Neuronal stem cell (in vitro differentiated cells): ENCODE results near the gene ARMC7.
"Not testable (repeated sequence)": the region's sequence is repeated elsewhere in the genome, so short reads cannot be mapped to it uniquely, and the experiment has no call there.

Source experiments
- DNase-seq: peaks from one replicate; pipeline ENCODE4 v3.0.0-alpha.2; 2013; ENCODE audit warnings: low spot score
- H2AFZ ChIP-seq: one replicate; pipeline ENCODE4 v1.6.1; 2013; ENCODE audit warnings: mild to moderate bottlenecking, low read length, inconsistent platforms
- H2AK5ac ChIP-seq: 2 replicates; pipeline ENCODE4 v1.6.1; 2013; ENCODE audit warnings: low read depth, mild to moderate bottlenecking, inconsistent platforms, low read length, moderate library complexity, mixed read lengths
- H2BK120ac ChIP-seq: 2 replicates; pipeline ENCODE4 v1.6.1; 2013; ENCODE audit warnings: low read depth, mild to moderate bottlenecking, inconsistent platforms, low read length, moderate library complexity, mixed read lengths
- H2BK12ac ChIP-seq: one replicate; pipeline ENCODE4 v1.6.1; 2013; ENCODE audit warnings: low read length, inconsistent platforms
- H2BK15ac ChIP-seq: 2 replicates; pipeline ENCODE4 v1.6.1; 2013; ENCODE audit warnings: mild to moderate bottlenecking, low read length, inconsistent platforms, mixed read lengths
- H2BK5ac ChIP-seq: one replicate; pipeline ENCODE4 v1.6.1; 2013; ENCODE audit warnings: inconsistent platforms, mild to moderate bottlenecking, low read length, moderate library complexity
- H3K14ac ChIP-seq: one replicate; pipeline ENCODE4 v1.6.1; 2013; ENCODE audit warnings: low read length, inconsistent platforms
- H3K18ac ChIP-seq: 2 replicates; pipeline ENCODE4 v1.6.1; 2013; ENCODE audit warnings: low read length, inconsistent platforms
- H3K23ac ChIP-seq: 2 replicates; pipeline ENCODE4 v1.6.1; 2013; ENCODE audit warnings: low read depth, mild to moderate bottlenecking, mixed read lengths, low read length, inconsistent platforms; ENCODE audit not compliant: poor library complexity
- H3K27ac ChIP-seq: replicated peaks from 3 replicates; pipeline ENCODE4 v1.5.1; 2013; ENCODE audit warnings: low read length, inconsistent platforms
- H3K27me3 ChIP-seq, 3 experiments: 2 replicates each; pipeline ENCODE4 v1.6.1; 2013; ENCODE audit warnings: low read length in 3 of 3, mild to moderate bottlenecking in 2 of 3, inconsistent platforms in 1 of 3, low read depth in 1 of 3, mixed read lengths in 1 of 3, moderate library complexity in 1 of 3; ENCODE audit not compliant: control insufficient read depth in 3 of 3, insufficient read depth in 3 of 3
- H3K36me3 ChIP-seq, 2 donors: replicated peaks in 1 of 2; 2 replicates each; pipeline ENCODE4 v1.6.1; 2013; ENCODE audit warnings: low read length in 2 of 2; ENCODE audit not compliant: control insufficient read depth in 2 of 2, insufficient read depth in 2 of 2
- H3K4ac ChIP-seq: 2 replicates; pipeline ENCODE4 v1.6.1; 2013; ENCODE audit warnings: inconsistent platforms, mild to moderate bottlenecking, low read length, moderate library complexity
- H3K4me1 ChIP-seq, 2 donors: 1 replicate in 1 of 2; 2 replicates in 1 of 2; pipeline ENCODE4 v1.6.1; 2013; ENCODE audit warnings: low read length in 2 of 2, low read depth in 1 of 2; ENCODE audit not compliant: control insufficient read depth in 2 of 2, insufficient read depth in 1 of 2
- H3K4me2 ChIP-seq: one replicate; pipeline ENCODE4 v1.6.1; 2013; ENCODE audit warnings: mild to moderate bottlenecking, low read length, inconsistent platforms; ENCODE audit not compliant: insufficient read depth, poor library complexity, severe bottlenecking
- H3K4me3 ChIP-seq, 2 donors: 2 replicates each; pipeline ENCODE4 v1.5.1; 2013; ENCODE audit warnings: low read length in 2 of 2, mild to moderate bottlenecking in 2 of 2, inconsistent platforms in 1 of 2, moderate library complexity in 1 of 2
- H3K79me1 ChIP-seq: one replicate; pipeline ENCODE4 v1.6.1; 2013; ENCODE audit warnings: low read depth, mild to moderate bottlenecking, inconsistent platforms, low read length, moderate library complexity
- H3K9ac ChIP-seq: one replicate; pipeline ENCODE4 v1.6.1; 2013; ENCODE audit warnings: mild to moderate bottlenecking, low read depth, low read length, inconsistent platforms; ENCODE audit not compliant: poor library complexity
- H3K9me3 ChIP-seq, 2 donors: replicated peaks in 1 of 2; 2 replicates each; pipeline versions ENCODE3 to v1.6.1; 2013; ENCODE audit warnings: low read length in 2 of 2, mild to moderate bottlenecking in 2 of 2, inconsistent platforms in 1 of 2, low read depth in 1 of 2, mixed read lengths in 1 of 2, moderate library complexity in 1 of 2; ENCODE audit not compliant: control insufficient read depth in 2 of 2, insufficient read depth in 1 of 2
- H4K8ac ChIP-seq: one replicate; pipeline ENCODE4 v1.6.1; 2013; ENCODE audit warnings: low read depth, mild to moderate bottlenecking, inconsistent platforms, low read length, moderate library complexity
- H4K91ac ChIP-seq: one replicate; pipeline ENCODE4 v1.6.1; 2013; ENCODE audit warnings: low read length, low read depth, mild to moderate bottlenecking, inconsistent platforms; ENCODE audit not compliant: poor library complexity
- WGBS, 2 donors: extraction: QIAGEN DNeasy Blood & Tissue Kit; methylation state at CpG; one replicate each; pipeline ENCODE4 v1.1.7; 2013; ENCODE audit warnings: missing lambda C conversion rate in 2 of 2, mixed read lengths in 1 of 2; ENCODE audit not compliant: insufficient read length in 2 of 2, insufficient replicate concordance in 1 of 2; ENCODE audit errors: extremely low coverage in 2 of 2; 5-methylcytosine and 5-hydroxymethylcytosine counted together

ARMC7 gene

DNA sequence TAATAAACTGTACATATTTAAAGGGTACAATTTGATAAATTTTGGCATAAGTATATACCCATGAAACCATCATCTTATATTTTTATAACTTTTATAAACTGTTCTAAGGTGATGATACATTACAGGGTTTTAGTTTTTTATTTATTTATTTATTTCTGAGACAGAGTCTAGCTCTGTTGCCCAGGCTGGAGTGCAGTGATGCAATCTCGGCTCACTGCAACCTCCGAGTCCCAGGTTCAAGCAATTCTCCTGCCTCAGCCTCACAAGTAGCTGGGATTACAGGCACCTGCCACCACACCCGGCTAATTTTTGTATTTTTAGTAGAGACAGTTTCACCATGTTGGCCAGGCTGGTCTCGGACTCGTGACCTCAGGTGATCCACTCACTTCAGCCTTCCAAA lies 18.2 kb downstream of the ARMC7 start:
- H3K14ac ChIP-seq, H2AK5ac ChIP-seq, H3K23ac ChIP-seq, DNase-seq, H2AFZ ChIP-seq, H4K91ac ChIP-seq, H3K27ac ChIP-seq, H2BK5ac ChIP-seq, H3K18ac ChIP-seq, H2BK15ac ChIP-seq, H3K9me3 ChIP-seq, H3K4me3 ChIP-seq, H3K4me1 ChIP-seq, H4K8ac ChIP-seq, H3K4ac ChIP-seq, H3K9ac ChIP-seq, H3K4me2 ChIP-seq, H2BK12ac ChIP-seq, H2BK120ac ChIP-seq, H3K79me1 ChIP-seq, H3K27me3 ChIP-seq: not testable (repeated sequence)
- no CpG with 5 or more reads among the region's 5 CpGs for WGBS, 2 donors
- H3K36me3 ChIP-seq: peaks cover 18 to 29% of the 10 kb centered on the region in 2 donors

- peak overlapping the region; percentile 11 for H3K18ac ChIP-seq
- H2AFZ ChIP-seq: no peak overlapping the region
- peak overlapping the region; percentile 68 for H3K23ac ChIP-seq
- no peak overlapping the region for H3K4me2 ChIP-seq
- no peak overlapping the region for H2BK5ac ChIP-seq
- H3K4ac ChIP-seq: no peak overlapping the region
- peaks cover 7% of the 10 kb centered on the region for H3K79me1 ChIP-seq
- no peak overlapping the region for H2BK120ac ChIP-seq
- H3K14ac ChIP-seq: no peak overlapping the region
- no peak overlapping the region for H3K27ac ChIP-seq
- DNase-seq: no peak
- H3K4me3 ChIP-seq: no peak overlapping the region
- no peak overlapping the region for H4K8ac ChIP-seq
- H2BK12ac ChIP-seq: no peak overlapping the region
- no CpG with 5 or more reads among the region's 33 CpGs for WGBS, 2 donors
- no peaks in the 10 kb centered on the region for H3K9me3 ChIP-seq
- H2AK5ac ChIP-seq: no peak overlapping the region
- H3K4me1 ChIP-seq: peaks cover 4 to 7% of the 10 kb centered on the region in 2 donors
- no peak overlapping the region for H4K91ac ChIP-seq
- no peaks in the 10 kb centered on the region for H3K27me3 ChIP-seq
- H3K9ac ChIP-seq: peak overlapping the region; percentile 72
- H3K36me3 ChIP-seq: peaks cover 18 to 29% of the 10 kb centered on the region in 2 donors
- H2BK15ac ChIP-seq: no peak overlapping the region
Measured at GRCh38 chr17:75128694-75129505, 19.1 kb downstream of the ARMC7 start.

DNA sequence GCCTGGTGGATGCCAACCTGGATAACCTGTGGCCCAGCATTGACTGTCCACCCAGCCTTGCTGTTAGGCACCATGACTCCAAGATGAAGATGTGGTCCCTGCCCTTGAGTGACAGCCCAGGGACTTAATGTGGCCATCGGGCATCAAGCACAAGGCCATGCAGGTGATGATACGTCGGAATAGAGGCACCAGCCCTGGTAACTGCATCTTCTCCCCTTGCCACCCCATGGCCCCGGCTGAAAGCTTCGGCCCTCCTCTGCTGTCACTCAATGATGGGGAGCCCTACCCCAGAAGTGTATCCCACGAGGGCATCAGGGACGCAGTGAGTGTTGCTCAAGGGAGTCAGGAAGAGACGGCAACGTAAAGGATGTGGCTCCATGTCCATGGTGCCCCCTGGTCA lies 19.8 kb downstream of the ARMC7 start:
- H4K8ac ChIP-seq: no peak overlapping the region
- no peak overlapping the region for H3K14ac ChIP-seq
- no peak overlapping the region for H3K23ac ChIP-seq
- no peak overlapping the region for H3K27ac ChIP-seq
- no peak overlapping the region for H4K91ac ChIP-seq
- no peak overlapping the region for H2BK12ac ChIP-seq
- H3K9ac ChIP-seq: no peak overlapping the region
- no peak overlapping the region for H2BK120ac ChIP-seq
- no peak overlapping the region for H3K4me2 ChIP-seq
- H2BK15ac ChIP-seq: no peak overlapping the region
- no peak overlapping the region for H2AFZ ChIP-seq
- H3K18ac ChIP-seq: no peak overlapping the region
- H2BK5ac ChIP-seq: no peak overlapping the region
- no peak overlapping the region for H3K4ac ChIP-seq
- no CpG with 5 or more reads among the region's 9 CpGs for whole genome bisulfite sequencing, 2 donors
- H2AK5ac ChIP-seq: no peak overlapping the region
- H3K36me3 ChIP-seq: peaks cover 18 to 29% of the 10 kb centered on the region in 2 donors
- H3K27me3 ChIP-seq: no peaks in the 10 kb centered on the region
- H3K4me1 ChIP-seq: peaks cover 4 to 7% of the 10 kb centered on the region in 2 donors
- no peak for DNase-seq
- H3K79me1 ChIP-seq: peaks cover 7% of the 10 kb centered on the region
- no peaks in the 10 kb centered on the region for H3K9me3 ChIP-seq
- no peak overlapping the region for H3K4me3 ChIP-seq

DNA sequence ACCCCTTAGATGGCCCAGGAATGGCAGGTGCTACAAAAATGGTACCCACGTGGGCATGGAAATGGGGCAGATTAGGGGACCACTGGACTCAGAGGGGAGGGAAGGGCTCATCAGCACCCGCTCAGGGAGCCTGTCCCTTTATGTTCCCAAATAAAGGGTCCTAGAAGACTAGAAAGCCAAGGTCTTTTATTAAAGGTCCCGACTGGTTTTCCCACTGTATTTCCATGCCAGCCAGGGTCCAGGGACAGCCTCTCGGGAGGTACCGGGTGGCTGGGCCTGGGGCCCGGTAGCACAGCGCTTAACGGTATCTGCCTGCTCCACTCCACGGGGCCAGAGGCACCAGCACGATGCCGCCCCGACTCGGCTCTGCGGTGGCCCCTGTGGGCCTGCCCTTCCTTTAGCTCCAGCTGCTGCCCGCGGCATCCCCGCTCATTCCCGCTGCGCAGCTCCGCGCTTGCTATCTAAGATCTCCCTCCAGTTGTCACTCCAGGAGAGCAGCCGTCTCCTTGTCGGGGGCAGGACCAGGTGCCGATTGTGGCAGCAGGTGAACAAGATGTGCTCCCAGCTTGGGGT lies 20.4 kb downstream of the ARMC7 start:
- Histone ChIP-seq H4K91ac (no peak overlapping the region), H3K14ac (peak overlapping the region; percentile 47), H2BK5ac (no peak overlapping the region), H3K9me3 (no peaks in the 10 kb centered on the region), H3K4me1 (peaks cover 4 to 7% of the 10 kb centered on the region in 2 donors), H3K36me3 (peaks cover 23 to 34% of the 10 kb centered on the region in 2 donors), H3K27ac (no peak overlapping the region), H2BK120ac (peak overlapping the region; percentile 16), H2AFZ (no peak overlapping the region), H2AK5ac (peak overlapping the region; percentile 87), H3K9ac (peak overlapping the region; percentile 85), H3K79me1 (peaks cover 7% of the 10 kb centered on the region), H3K18ac (no peak overlapping the region), H3K27me3 (no peaks in the 10 kb centered on the region), H3K4me2 (peak overlapping the region; percentile 88), H2BK12ac (no peak overlapping the region), H4K8ac (no peak overlapping the region), H2BK15ac (no peak overlapping the region), H3K4me3 (peak overlapping the region; percentile 81 to 97), H3K4ac (no peak overlapping the region), H3K23ac (peak overlapping the region; percentile 96)
- DNase-seq: no peak
- no CpG with 5 or more reads among the region's 24 CpGs for WGBS, 2 donors
